Measurements from ENCODE around the gene ISG20.

ISG20 gene

GRCh38 chr15:88610701-88611231, 28.1 kb upstream of the ISG20 start:
- TF ChIP-seq, protein P1, sequence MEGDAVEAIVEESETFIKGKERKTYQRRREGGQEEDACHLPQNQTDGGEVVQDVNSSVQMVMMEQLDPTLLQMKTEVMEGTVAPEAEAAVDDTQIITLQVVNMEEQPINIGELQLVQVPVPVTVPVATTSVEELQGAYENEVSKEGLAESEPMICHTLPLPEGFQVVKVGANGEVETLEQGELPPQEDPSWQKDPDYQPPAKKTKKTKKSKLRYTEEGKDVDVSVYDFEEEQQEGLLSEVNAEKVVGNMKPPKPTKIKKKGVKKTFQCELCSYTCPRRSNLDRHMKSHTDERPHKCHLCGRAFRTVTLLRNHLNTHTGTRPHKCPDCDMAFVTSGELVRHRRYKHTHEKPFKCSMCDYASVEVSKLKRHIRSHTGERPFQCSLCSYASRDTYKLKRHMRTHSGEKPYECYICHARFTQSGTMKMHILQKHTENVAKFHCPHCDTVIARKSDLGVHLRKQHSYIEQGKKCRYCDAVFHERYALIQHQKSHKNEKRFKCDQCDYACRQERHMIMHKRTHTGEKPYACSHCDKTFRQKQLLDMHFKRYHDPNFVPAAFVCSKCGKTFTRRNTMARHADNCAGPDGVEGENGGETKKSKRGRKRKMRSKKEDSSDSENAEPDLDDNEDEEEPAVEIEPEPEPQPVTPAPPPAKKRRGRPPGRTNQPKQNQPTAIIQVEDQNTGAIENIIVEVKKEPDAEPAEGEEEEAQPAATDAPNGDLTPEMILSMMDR (IDR thresholded peaks at IDR 0.05; ENCODE audit: insufficient read depth, low read length, poor library complexity, severe bottlenecking), result peak; percentile 26
- Histone ChIP-seq H3K27me3 (replicated peaks; ENCODE audit: control insufficient read depth, insufficient read depth, low read length) (no peaks in the 10 kb centered on the region; the same call in 1 of the 2 replicates), H3K36me3 (ENCODE audit: control insufficient read depth, insufficient read depth, low read length) (no peaks in the 10 kb centered on the region), H3K4me3 (replicated peaks; ENCODE audit: low read depth, low read length) (no peak overlapping the region)
- no peak for DNase-seq (ENCODE audit: extremely low read depth, insufficient read length)

DNA sequence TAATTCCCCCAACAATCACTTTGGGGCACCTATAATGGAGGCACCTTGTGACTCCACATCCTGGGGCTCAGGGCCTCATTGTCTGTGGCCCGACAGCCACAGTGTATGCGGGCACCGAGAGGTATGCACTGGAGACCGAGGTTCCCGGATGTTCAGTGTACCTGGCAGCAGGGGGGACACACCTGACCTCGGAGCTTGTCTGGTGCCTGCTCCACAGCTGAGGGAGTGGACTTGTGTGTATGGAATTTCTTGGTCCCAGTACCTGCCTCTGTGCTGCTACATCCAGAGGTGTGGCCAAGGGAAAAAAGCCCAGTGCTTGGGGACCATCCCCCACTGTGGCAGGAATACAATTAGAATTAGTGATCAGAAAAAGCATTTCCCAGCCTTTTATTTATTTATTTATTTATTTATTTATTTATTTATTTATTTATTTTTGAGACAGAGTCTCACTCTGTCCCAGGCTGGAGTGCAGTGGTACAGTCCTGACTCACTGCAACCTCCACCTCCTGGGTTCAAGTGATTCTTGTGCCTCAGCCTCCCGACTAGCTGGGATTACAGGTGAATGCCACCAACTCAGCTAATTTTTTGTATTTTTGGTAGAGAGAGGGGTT, 26.5 kb upstream of the ISG20 start:
- no peak overlapping the region for H3K4me3 ChIP-seq (replicated peaks; ENCODE audit: low read depth, low read length)
- no peak for DNase-seq (ENCODE audit: extremely low read depth, insufficient read length)
- TF ChIP-seq, protein P1 (IDR thresholded peaks at IDR 0.05; ENCODE audit: insufficient read depth, low read length, poor library complexity, severe bottlenecking), result no peak
- H3K27me3 ChIP-seq (replicated peaks; ENCODE audit: control insufficient read depth, insufficient read depth, low read length), result no peaks in the 10 kb centered on the region
- no peaks in the 10 kb centered on the region for H3K36me3 ChIP-seq (ENCODE audit: control insufficient read depth, insufficient read depth, low read length)

GRCh38 chr15:88613074-88613944, 25.5 kb upstream of the ISG20 start:
- Histone ChIP-seq H3K36me3 (ENCODE audit: control insufficient read depth, insufficient read depth, low read length) (no peaks in the 10 kb centered on the region), H3K27me3 (replicated peaks; ENCODE audit: control insufficient read depth, insufficient read depth, low read length) (no peaks in the 10 kb centered on the region), H3K4me3 (replicated peaks; ENCODE audit: low read depth, low read length) (no peak overlapping the region)
- no peak for DNase-seq (ENCODE audit: extremely low read depth, insufficient read length)
- TF ChIP-seq, protein P1 (IDR thresholded peaks at IDR 0.05; ENCODE audit: insufficient read depth, low read length, poor library complexity, severe bottlenecking), result no peak

DNA sequence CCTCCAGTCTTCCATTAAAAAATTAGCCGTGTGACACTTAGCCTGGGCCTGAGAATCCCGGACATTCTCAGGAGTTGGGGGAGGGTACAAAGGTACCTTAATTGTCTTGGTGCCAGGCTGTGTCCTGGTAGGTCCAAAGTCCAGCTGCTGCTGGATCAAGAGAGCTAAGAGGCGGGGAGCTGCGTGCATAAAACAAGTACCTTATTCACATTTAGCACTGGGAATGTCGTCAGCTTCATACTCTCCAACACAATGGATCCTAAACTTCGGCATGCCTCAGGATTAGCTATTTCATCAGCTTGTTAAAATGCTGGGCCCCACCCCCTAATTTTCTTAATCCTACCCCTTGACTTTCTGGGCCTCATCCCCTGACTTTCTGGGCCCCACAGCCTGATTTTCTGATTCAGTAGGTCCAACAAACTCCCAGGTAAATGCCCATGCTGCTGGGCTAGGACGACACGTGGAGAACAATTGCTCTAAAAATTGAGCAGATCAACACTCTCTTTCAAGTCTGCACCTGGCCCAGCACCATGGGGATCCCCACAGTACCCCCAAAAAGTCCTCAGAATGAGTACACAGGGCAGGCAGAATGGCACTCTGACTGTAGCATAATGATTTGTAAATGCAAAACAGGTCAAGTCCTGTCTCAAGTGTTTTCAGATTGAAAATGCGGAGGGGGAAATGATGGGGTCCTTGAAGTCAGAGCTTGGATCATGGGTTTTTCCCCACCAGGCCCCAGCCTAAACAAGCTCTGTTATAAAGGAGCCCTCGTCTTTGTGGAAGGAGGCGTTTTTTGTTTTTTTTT, 23.3 kb upstream of the ISG20 start:
- Histone ChIP-seq H3K4me3 (replicated peaks; ENCODE audit: low read depth, low read length) (no peak overlapping the region), H3K27me3 (replicated peaks; ENCODE audit: control insufficient read depth, insufficient read depth, low read length) (no peaks in the 10 kb centered on the region), H3K36me3 (ENCODE audit: control insufficient read depth, insufficient read depth, low read length) (no peaks in the 10 kb centered on the region)
- TF ChIP-seq, protein P1 (IDR thresholded peaks at IDR 0.05; ENCODE audit: insufficient read depth, low read length, poor library complexity, severe bottlenecking), result no peak
- peak; percentile 57 for DNase-seq (ENCODE audit: extremely low read depth, insufficient read length)

GRCh38 chr15:88616240-88616639, 22.6 kb upstream of the ISG20 start:
- DNase-seq (ENCODE audit: extremely low read depth, insufficient read length), result no peak
- H3K27me3 ChIP-seq (replicated peaks; ENCODE audit: control insufficient read depth, insufficient read depth, low read length), result no peaks in the 10 kb centered on the region
- no peaks in the 10 kb centered on the region for H3K36me3 ChIP-seq (ENCODE audit: control insufficient read depth, insufficient read depth, low read length)
- no peak overlapping the region for H3K4me3 ChIP-seq (replicated peaks; ENCODE audit: low read depth, low read length)
- TF ChIP-seq, protein P1 (IDR thresholded peaks at IDR 0.05; ENCODE audit: insufficient read depth, low read length, poor library complexity, severe bottlenecking), result no peak

Measured in GM06990 (cell line).